Left lung (tissue), 10 donors: ENCODE data around the gene RCAN3. TPM values are rescaled to one million over a fixed set of nuclear protein-coding genes. Genes with fewer than 3 reads are reported as not detected.
A peak's percentile ranks its signal among the peaks of the same experiment; 100 is the strongest.

ENCODE experiments used
- ATAC-seq: fragments of 200-7000 bp; cut with Tn5 transposase; one replicate; pipeline ENCODE4 v1.9.1; 2020; ENCODE audit warnings: moderate library complexity
- DNase-seq, 4 donors: peaks; one replicate each; pipeline ENCODE4 v3.0.0-alpha.2; 2013 to 2020
- H3K27ac ChIP-seq, 2 donors: fragments of 200-600 bp; sonication (generic) in 1 of 2; one replicate each; pipeline versions ENCODE4 v1.5.0 to v1.8.0; 2020 to 2021
- H3K27me3 ChIP-seq, 2 donors: fragments of 200-600 bp; sonication (generic) in 1 of 2; one replicate each; pipeline versions ENCODE4 v1.5.0 to v1.8.0; 2020 to 2021
- H3K36me3 ChIP-seq, 2 donors: fragments of 200-600 bp; sonication (generic) in 1 of 2; one replicate each; pipeline versions ENCODE4 v1.5.0 to v1.8.0; 2020 to 2021
- H3K4me1 ChIP-seq, 2 donors: fragments of 200-600 bp; one replicate each; pipeline ENCODE4 v1.8.0; 2021
- H3K4me3 ChIP-seq, 2 donors: fragments of 200-600 bp; sonication (generic) in 1 of 2; one replicate each; pipeline versions ENCODE4 v1.5.0 to v1.8.0; 2020 to 2021; ENCODE audit warnings: mild to moderate bottlenecking in 1 of 2
- H3K9me3 ChIP-seq, 2 donors: fragments of 200-600 bp; sonication (generic) in 1 of 2; one replicate each; pipeline versions ENCODE4 v1.5.0 to v1.8.0; 2020 to 2021
- intact Hi-C, 2 donors: fragments of 100-400 bp; cut with DNase I; formaldehyde crosslinking; loops; one replicate each; pipeline versions ENCODE4 v1.11.2 to v1.14.2; 2022
- polyA plus RNA-seq, 6 donors: library from polyadenylated mRNA; unstranded; fragments of 120-200 nt; gene quantifications; one replicate each; pipeline ENCODE4 v1.2.1, GENCODE V29; 2013; ENCODE audit not compliant: insufficient read length in 6 of 6
- total RNA-seq, 2 donors: library from RNA; stranded (reverse); fragmentation: NEBNext Ultra II Directional; extraction: Animal tissue kit (Norgen Biotek cat#: 25700); gene quantifications; one replicate each; pipeline ENCODE4 v1.2.1, GENCODE V29; 2021
- TF ChIP-seq, protein P1 (sequence below), 2 donors: fragments of 200-600 bp; sonication (generic) in 1 of 2; IDR thresholded peaks; one replicate each; pipeline versions ENCODE4 v1.5.0 to v1.8.0; 2021; ENCODE audit warnings: antibody characterized with exemption in 2 of 2
- donor health status: DM: no; HTN: yes; CAD: no.
- donor health status: DM: no; HTN: no; CAD: no.

The RCAN3 gene
- total and polyA plus RNA-seq, 8 donors: 8.1 to 15.1 (median 10.9) TPM

DNA sequence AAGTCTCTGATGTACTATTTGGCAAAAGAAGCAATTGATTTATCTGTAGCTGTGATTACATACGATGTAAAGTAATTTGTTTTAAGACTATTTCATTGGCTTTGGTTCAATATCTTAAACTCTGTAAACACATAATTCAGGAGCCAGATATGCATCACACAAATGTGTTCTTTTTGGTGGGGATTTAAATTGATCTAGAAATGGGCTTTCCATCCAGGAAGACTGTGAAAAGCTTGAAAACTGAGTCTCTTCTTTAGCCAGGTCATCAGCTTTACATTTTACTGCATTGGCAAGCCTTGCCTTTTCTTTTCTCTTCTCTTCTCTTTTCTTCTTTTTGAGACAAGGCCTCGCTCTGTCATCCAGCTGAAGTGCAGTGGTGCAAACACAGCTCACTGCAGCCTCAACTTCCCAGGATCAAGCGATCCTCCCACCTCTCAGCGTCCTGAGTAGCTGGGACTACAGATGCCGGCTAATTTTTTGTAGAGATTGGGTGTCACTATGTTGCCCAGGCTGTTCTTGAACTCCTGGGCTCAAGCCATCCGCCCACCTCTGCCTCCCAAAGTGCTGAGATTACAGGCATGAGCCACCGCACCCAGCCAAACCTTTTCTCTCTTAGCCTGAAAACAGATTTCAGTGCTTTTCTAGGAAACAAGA lies 1.4 kb downstream of the RCAN3 start:
- no peak for ATAC-seq
- Histone ChIP-seq H3K27me3 (peaks cover 0 to 10% of the 10 kb centered on the region in 2 donors), H3K9me3 (no peaks in the 10 kb centered on the region), H3K36me3 (no peaks in the 10 kb centered on the region), H3K27ac (no peak overlapping the region), H3K4me1 (peaks cover 0 to 24% of the 10 kb centered on the region in 2 donors), H3K4me3 (peak overlapping the region in 1 of 2 donors; percentile 60)
- DNase-seq: no peak
- intact Hi-C loops: no loop called here
- TF ChIP-seq, protein P1, sequence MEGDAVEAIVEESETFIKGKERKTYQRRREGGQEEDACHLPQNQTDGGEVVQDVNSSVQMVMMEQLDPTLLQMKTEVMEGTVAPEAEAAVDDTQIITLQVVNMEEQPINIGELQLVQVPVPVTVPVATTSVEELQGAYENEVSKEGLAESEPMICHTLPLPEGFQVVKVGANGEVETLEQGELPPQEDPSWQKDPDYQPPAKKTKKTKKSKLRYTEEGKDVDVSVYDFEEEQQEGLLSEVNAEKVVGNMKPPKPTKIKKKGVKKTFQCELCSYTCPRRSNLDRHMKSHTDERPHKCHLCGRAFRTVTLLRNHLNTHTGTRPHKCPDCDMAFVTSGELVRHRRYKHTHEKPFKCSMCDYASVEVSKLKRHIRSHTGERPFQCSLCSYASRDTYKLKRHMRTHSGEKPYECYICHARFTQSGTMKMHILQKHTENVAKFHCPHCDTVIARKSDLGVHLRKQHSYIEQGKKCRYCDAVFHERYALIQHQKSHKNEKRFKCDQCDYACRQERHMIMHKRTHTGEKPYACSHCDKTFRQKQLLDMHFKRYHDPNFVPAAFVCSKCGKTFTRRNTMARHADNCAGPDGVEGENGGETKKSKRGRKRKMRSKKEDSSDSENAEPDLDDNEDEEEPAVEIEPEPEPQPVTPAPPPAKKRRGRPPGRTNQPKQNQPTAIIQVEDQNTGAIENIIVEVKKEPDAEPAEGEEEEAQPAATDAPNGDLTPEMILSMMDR (IDR thresholded peaks at IDR 0.05): no peak

DNA sequence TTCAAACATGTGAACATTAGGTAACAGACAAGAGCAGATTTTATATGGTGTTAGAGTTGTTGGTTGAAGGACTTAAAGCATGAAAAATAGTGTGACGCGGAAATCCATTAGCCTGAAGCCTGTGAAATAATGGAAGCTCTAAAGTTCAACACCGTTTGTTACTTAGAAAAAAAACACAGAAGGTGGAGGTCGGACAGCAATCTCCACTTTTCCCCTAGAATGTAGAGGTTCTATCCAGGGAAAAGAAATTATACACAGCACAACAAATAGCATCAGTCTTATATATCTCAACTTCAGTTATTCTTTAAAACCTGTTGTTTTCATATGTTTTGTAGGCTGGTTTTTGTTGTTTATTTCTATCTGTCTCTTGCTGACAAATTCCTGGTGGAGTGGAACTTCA lies 1.9 kb downstream of the RCAN3 start:
- Histone ChIP-seq H3K36me3 (no peaks in the 10 kb centered on the region), H3K27ac (no peak overlapping the region), H3K27me3 (peaks cover 0 to 10% of the 10 kb centered on the region in 2 donors), H3K4me3 (peak overlapping the region in 1 of 2 donors; percentile 60), H3K9me3 (no peaks in the 10 kb centered on the region), H3K4me1 (peaks cover 0 to 24% of the 10 kb centered on the region in 2 donors)
- intact Hi-C loops: no loop called here
- ATAC-seq (no peak), DNase-seq (no peak)
- TF ChIP-seq, protein P1 (IDR thresholded peaks at IDR 0.05): no peak

DNA sequence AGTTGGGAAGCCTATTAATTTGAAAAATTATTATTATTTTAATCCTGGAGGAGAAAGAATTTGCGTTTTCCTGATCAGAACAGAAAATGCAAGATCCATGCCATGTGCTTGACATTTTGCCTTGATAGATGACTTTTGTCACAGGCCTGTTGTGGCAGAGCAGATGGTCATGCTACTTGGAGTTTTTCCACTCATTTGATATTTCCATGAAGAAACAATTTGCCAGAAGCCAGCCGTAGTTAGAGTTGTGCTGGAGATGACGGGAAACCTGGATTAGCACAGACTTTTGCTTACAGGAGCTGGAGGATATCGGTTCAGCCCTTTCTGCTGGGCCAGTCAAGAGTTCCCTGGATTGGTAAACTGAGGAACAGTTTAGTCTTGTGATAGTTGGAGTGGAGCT lies 3.2 kb downstream of the RCAN3 start:
- TF ChIP-seq, protein P1 (IDR thresholded peaks at IDR 0.05): no peak
- no peak for DNase-seq
- Histone ChIP-seq H3K27ac (no peak overlapping the region), H3K27me3 (peaks cover 0 to 10% of the 10 kb centered on the region in 2 donors), H3K4me1 (peaks cover 0 to 22% of the 10 kb centered on the region in 2 donors), H3K9me3 (no peaks in the 10 kb centered on the region), H3K36me3 (no peaks in the 10 kb centered on the region), H3K4me3 (no peak overlapping the region)
- no peak for ATAC-seq
- intact Hi-C loops: no loop called here

DNA sequence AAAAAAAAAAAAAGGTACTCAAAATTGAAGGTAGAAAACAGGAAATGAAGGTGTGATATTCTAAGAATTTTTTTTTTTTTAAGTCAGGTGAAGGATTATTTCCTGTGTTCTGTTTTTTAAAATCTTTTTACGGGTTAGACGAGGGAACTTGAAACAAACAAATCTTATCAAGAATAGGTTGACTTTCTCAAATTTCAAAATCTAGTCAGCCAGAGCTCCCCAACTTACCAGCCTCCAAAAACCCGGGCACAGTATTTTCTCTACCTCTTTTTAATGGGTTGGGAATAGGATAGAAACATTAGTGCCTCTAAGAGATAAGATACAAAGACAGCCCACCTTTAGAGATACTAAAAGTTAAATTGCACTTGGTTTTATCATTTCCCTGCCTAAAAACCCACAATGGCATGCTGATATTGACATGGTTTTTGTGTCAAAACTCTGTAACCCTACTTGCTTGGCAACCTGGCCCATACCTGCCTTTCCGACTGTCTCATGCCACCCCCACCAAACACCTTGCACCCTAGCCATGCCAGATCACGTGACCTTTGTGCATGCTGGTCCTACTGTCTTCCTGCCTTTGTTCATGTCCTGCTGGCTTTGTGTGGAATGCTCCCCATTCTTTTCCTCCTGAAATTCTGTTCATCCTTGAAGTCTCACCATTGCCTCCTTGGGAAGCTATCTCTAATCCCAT lies 4.2 kb downstream of the RCAN3 start:
- Histone ChIP-seq H3K36me3 (no peaks in the 10 kb centered on the region), H3K9me3 (no peaks in the 10 kb centered on the region), H3K27ac (no peak overlapping the region), H3K4me1 (peaks cover 0 to 12% of the 10 kb centered on the region in 2 donors), H3K4me3 (no peak overlapping the region), H3K27me3 (peaks cover 0 to 10% of the 10 kb centered on the region in 2 donors)
- DNase-seq (no peak), ATAC-seq (no peak)
- intact Hi-C loops: no loop called here
- TF ChIP-seq, protein P1 (IDR thresholded peaks at IDR 0.05): no peak

DNA sequence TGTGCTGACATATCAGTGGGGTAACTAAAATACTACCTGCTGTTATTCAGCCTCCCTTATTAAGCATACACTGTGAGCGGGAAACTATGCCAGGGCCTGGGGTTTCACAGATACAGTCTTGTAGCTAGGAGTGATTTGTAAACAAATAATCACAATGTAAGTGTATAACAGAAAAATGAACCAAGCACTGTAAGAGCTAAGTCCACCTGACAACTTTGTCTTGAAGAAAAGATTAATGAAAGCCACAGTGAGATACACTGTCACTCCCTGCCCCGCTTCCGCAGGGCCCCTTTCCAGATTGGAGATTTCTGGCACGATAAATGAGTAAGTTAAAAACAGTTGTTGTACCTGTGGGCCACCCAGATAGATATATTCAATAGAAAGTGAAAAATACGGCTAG lies 4.8 kb downstream of the RCAN3 start:
- Histone ChIP-seq H3K36me3 (no peaks in the 10 kb centered on the region), H3K4me1 (peaks cover 0 to 11% of the 10 kb centered on the region in 2 donors), H3K27me3 (peaks cover 0 to 10% of the 10 kb centered on the region in 2 donors), H3K4me3 (no peak overlapping the region), H3K27ac (no peak overlapping the region), H3K9me3 (no peaks in the 10 kb centered on the region)
- TF ChIP-seq, protein P1 (IDR thresholded peaks at IDR 0.05): no peak
- ATAC-seq: no peak
- no peak for DNase-seq
- intact Hi-C loops: no loop called here
